ENCODE results near the gene TPM3. TPM values are rescaled to one million over a fixed set of nuclear protein-coding genes. Genes with fewer than 3 reads are reported as not detected.

Gene TPM3
- total and polyA plus RNA-seq, 9 of the 15 experiments (the other 6 are each of a cell fraction or from before 2014, with no cell fraction given), result 202 to 604 (median 421) TPM

- TF ChIP-seq GTF2E2 (tag; IDR thresholded peaks at IDR 0.05) (no peak), MIER1 (IDR thresholded peaks at IDR 0.05; ENCODE audit: low read depth) (no peak), ZC3H11A (IDR thresholded peaks at IDR 0.05; ENCODE audit: low read depth, low read length) (no peak), ETV1 (tag; conservative IDR thresholded peaks at IDR 0.05; ENCODE audit: low read depth) (no peak), E2F5 (CRISPR knock-in tag; IDR thresholded peaks at IDR 0.05) (no peak), LCOR (CRISPR knock-in tag; IDR thresholded peaks at IDR 0.05) (no peak)
Measured at GRCh38 chr1:154179946-154180687, 11.8 kb downstream of the TPM3 start (continued).

GRCh38 chr1:154178911-154179811 is 12.7 kb downstream of the TPM3 start:
- H2AFZ ChIP-seq (ENCODE audit: low read depth, low read length), result no peak overlapping the region
- BruUV-seq (replicated peaks), result no TSS peak
- WGBS (ENCODE audit: insufficient coverage, low coverage, missing lambda C conversion rate), result 29% methylated on average over 9 of the region's 10 CpGs
- H3K4me2 ChIP-seq (ENCODE audit: insufficient read depth, low read length), result peak overlapping the region; percentile 74
- peak; percentile 70 for FAIRE-seq
- in situ Hi-C loops (cut with MboI), result no loop called here
- POLR2A ChIA-PET, result interaction anchor here (0.5 to 3.9 kb wide), 8 partner anchors 9 to 415 kb away, joined by 3 to 22 read pairs (median 6); partner anchors contain the start of gene RPS27
- peaks cover 68% of the 10 kb centered on the region for H3K36me3 ChIP-seq (ENCODE audit: control insufficient read depth, insufficient read depth, low read length)
- H3K27me3 ChIP-seq (ENCODE audit: control insufficient read depth in 2 of 2, insufficient read depth in 2 of 2, low read length in 2 of 2), result no peaks in the 10 kb centered on the region
- peak in 2 of 4 experiments; percentile 60 to 72 for DNase-seq (ENCODE audit: extremely low read depth in 1 of 4, low spot score in 3 of 4)
- H4K20me1 ChIP-seq (replicated peaks; ENCODE audit: control insufficient read depth, insufficient read depth, low read length), result peaks cover 55% of the 10 kb centered on the region
- H3K9me3 ChIP-seq (replicated peaks; ENCODE audit: control insufficient read depth, insufficient read depth, low read depth, low read length), result no peaks in the 10 kb centered on the region; the same call in 1 of the 2 replicates
- intact Hi-C loops (cut with micrococcal nuclease), result no loop called here
- peaks cover 27 to 40% of the 10 kb centered on the region in 2 experiments for H3K4me1 ChIP-seq (replicated peaks in 1 of 2; ENCODE audit: control insufficient read depth in 2 of 2, insufficient read depth in 2 of 2, low read length in 2 of 2)
- H3K4me3 ChIP-seq, result peak overlapping the region; percentile 17; the same call in 1 of the 2 replicates
- H3K9ac ChIP-seq (ENCODE audit: insufficient read depth in 1 of 2, low read depth in 2 of 2, low read length in 2 of 2), result peak overlapping the region; percentile 50 to 82
- peak; percentile 49 for ATAC-seq
- no peaks in the 10 kb centered on the region for H3K9me1 ChIP-seq (ENCODE audit: control insufficient read depth, insufficient read depth, low read length)
- CTCF ChIA-PET (ENCODE audit: low intra/inter-chr PET ratio), result no interaction called here
- peak overlapping the region; percentile 65 for H3K27ac ChIP-seq (ENCODE audit: extremely low read depth, low read depth, low read length)
- H3K79me2 ChIP-seq (ENCODE audit: control insufficient read depth, insufficient read depth, low read length), result peaks cover 87% of the 10 kb centered on the region
- no peak for TF ChIP-seq RFX5 (IDR thresholded peaks at IDR 0.05; ENCODE audit: low read depth, low read length)
- TF ChIP-seq FOXA3 (CRISPR knock-in tag; conservative IDR thresholded peaks at IDR 0.05 in 1 of 2, IDR thresholded peaks at IDR 0.05 in 1 of 2), result peak in 1 of 2 experiments; percentile 72; a peak in 2 of 4 replicates
- no peak for TF ChIP-seq NCOR1 (IDR thresholded peaks at IDR 0.05)
- no peak for TF ChIP-seq DIDO1 (tag; IDR thresholded peaks at IDR 0.05; ENCODE audit: low read depth)
- peak; percentile 35; the same call in 1 of the 2 replicates for TF ChIP-seq DPF2 (IDR thresholded peaks at IDR 0.05)
- TF ChIP-seq NFIC (IDR thresholded peaks at IDR 0.05), result peak; percentile 57
- no peak for TF ChIP-seq DDX20 (tag; IDR thresholded peaks at IDR 0.05; ENCODE audit: low read depth)
- 0 out of 2 replicates have a peak, but pooled peaks have one; percentile 26 for TF ChIP-seq ZEB2 (IDR thresholded peaks at IDR 0.05)

Measured in K562 (cell line).